T-cell (primary cell): ENCODE results near the gene RALBP1. TPM values are rescaled to one million over a fixed set of nuclear protein-coding genes. Genes with fewer than 3 reads are reported as not detected.

ENCODE experiments used
- ATAC-seq, 4 experiments: fragments of 200-7000 bp in 3 of 4; fragments of 150-1000 bp in 1 of 4; cut with Tn5 transposase; replicated peaks in 1 of 4; 1 replicate in 3 of 4; 2 replicates in 1 of 4; pipeline ENCODE4 v1.10.0; 2021; ENCODE audit warnings: moderate library complexity in 3 of 4, mild to moderate bottlenecking in 2 of 4, moderate number of reproducible peaks in 1 of 4
- CTCF ChIA-PET, 2 donors: fragments of 300-600 bp; sonication (Branson Sonifier 250); formaldehyde crosslinking; loops; one replicate each; lab custom pipeline; 2022; ENCODE audit warnings: antibody characterized with exemption in 2 of 2; lab: Charles Lee
- POLR2A ChIA-PET, 2 donors: fragments of 300-600 bp; sonication (Branson Sonifier 250); formaldehyde crosslinking; loops; one replicate each; lab custom pipeline; 2022; ENCODE audit warnings: antibody characterized with exemption in 2 of 2; lab: Charles Lee
- DNase-seq, 35 experiments: peaks; one replicate each; pipeline versions ENCODE4 v3.0.0 to v3.0.0-alpha.2; 2013 to 2023
- H3K27ac ChIP-seq: one replicate; pipeline ENCODE4 v1.5.1; 2013; ENCODE audit warnings: low read length
- H3K27me3 ChIP-seq, 2 experiments: replicated peaks in 1 of 2; 1 replicate in 1 of 2; 2 replicates in 1 of 2; pipeline versions ENCODE4 v1.6.1 to v1.7.0; 2013; ENCODE audit warnings: low read length in 1 of 2, mixed read lengths in 1 of 2; ENCODE audit not compliant: control insufficient read depth in 2 of 2, insufficient read depth in 2 of 2; ENCODE audit errors: extremely low read depth in 1 of 2
- H3K36me3 ChIP-seq, 2 donors: 1 replicate in 1 of 2; 2 replicates in 1 of 2; pipeline versions ENCODE4 v1.6.1 to v1.7.0; 2013; ENCODE audit warnings: low read length in 1 of 2; ENCODE audit not compliant: control insufficient read depth in 2 of 2, insufficient read depth in 1 of 2; ENCODE audit errors: extremely low read depth in 1 of 2
- H3K4me1 ChIP-seq, 2 experiments: 1 replicate in 1 of 2; 2 replicates in 1 of 2; pipeline versions ENCODE4 v1.6.1 to v1.7.0; 2013; ENCODE audit warnings: low read length in 2 of 2, mixed read lengths in 1 of 2; ENCODE audit not compliant: insufficient read depth in 2 of 2, control insufficient read depth in 1 of 2; ENCODE audit errors: extremely low read depth in 1 of 2
- H3K4me3 ChIP-seq, 2 donors: 1 replicate in 1 of 2; 2 replicates in 1 of 2; pipeline versions ENCODE4 v1.5.1 to v1.7.0; 2013; ENCODE audit warnings: mild to moderate bottlenecking in 2 of 2, low read length in 1 of 2, moderate library complexity in 1 of 2; ENCODE audit not compliant: control insufficient read depth in 1 of 2; ENCODE audit errors: extremely low read depth in 1 of 2
- H3K9me3 ChIP-seq: 2 replicates; pipeline ENCODE4 v1.7.0; 2013
- H3K27ac Mint-ChIP-seq, 2 donors: one replicate each; pipeline ENCODE4 v1.8.0; 2020 to 2021; ENCODE audit warnings: mild to moderate bottlenecking in 2 of 2, mixed read lengths in 2 of 2
- H3K27me3 Mint-ChIP-seq, 2 donors: one replicate each; pipeline ENCODE4 v1.8.0; 2021 to 2022; ENCODE audit warnings: mixed read lengths in 2 of 2
- H3K36me3 Mint-ChIP-seq: one replicate; pipeline ENCODE4 v1.8.0; 2021; ENCODE audit warnings: mixed read lengths
- H3K4me1 Mint-ChIP-seq, 3 donors: one replicate each; pipeline ENCODE4 v1.8.0; 2020 to 2022; ENCODE audit warnings: mixed read lengths in 3 of 3, mild to moderate bottlenecking in 1 of 3
- H3K4me3 Mint-ChIP-seq, 3 donors: one replicate each; pipeline ENCODE4 v1.8.0; 2020 to 2022; ENCODE audit warnings: mild to moderate bottlenecking in 3 of 3, mixed read lengths in 3 of 3, moderate library complexity in 3 of 3
- H3K9me3 Mint-ChIP-seq, 3 donors: one replicate each; pipeline ENCODE4 v1.8.0; 2020 to 2022; ENCODE audit warnings: mixed read lengths in 3 of 3
- WGBS: methylation state at CpG from one replicate; pipeline ENCODE4 v1.1.5; 2013; ENCODE audit warnings: missing lambda C conversion rate; ENCODE audit not compliant: insufficient coverage; 5-methylcytosine and 5-hydroxymethylcytosine counted together
- total RNA-seq, 35 experiments: library from RNA in 6 of 35; stranded (reverse) in 6 of 35; fragments of 120-200 nt in 1 of 35; gene quantifications; one replicate each; pipeline versions ENCODE4 v1.2.1 to v1.2.4 and lab custom pipeline; 2013 to 2026

The RALBP1 gene
- total RNA-seq, 5 donors from 2014 or later (not counting 1 experiment from before 2014, with no cell fraction given), result 21.6 to 42.7 (median 41.5) TPM

DNA sequence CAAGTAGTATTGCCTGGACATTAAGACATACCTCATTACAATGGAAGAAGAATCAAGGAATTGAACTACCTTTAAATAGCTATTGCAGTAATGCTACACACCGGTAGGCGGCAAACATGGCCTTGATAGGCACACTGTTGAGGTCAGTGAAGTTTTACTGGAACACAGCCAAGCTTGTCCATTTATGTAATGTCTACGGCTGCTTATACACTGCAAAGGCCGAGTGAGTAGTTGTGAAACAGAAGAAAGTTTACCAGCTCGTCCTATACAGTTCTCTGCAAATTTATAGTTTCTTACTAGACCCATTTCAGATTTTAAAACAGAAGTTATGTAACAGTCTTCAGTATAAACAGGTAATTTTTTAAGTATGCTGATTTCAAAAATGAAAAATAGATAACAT lies 100.2 kb downstream of the RALBP1 start:
- ChIA-PET CTCF (interaction anchor here in 1 of 2 donors (1.4 kb wide), 1 partner anchor 375 kb away, joined by 3 read pairs; no protein-coding TSS in a partner anchor), POLR2A (no interaction called here)
- no peak overlapping the region for H3K27ac ChIP-seq
- no peak overlapping the region for H3K4me3 ChIP-seq
- Mint-ChIP-seq H3K4me3 (no peak overlapping the region), H3K4me1 (peaks cover 0 to 6% (median 0%) of the 10 kb centered on the region in 3 donors), H3K9me3 (no peaks in the 10 kb centered on the region), H3K27me3 (no peaks in the 10 kb centered on the region), H3K27ac (no peak overlapping the region), H3K36me3 (peaks cover 43% of the 10 kb centered on the region)
- no peaks in the 10 kb centered on the region for H3K9me3 ChIP-seq
- peaks cover 0 to 25% of the 10 kb centered on the region in 2 donors for H3K36me3 ChIP-seq
- H3K4me1 ChIP-seq, result no peaks in the 10 kb centered on the region
- no peak for ATAC-seq
- 100% methylated on average over 2 of the region's 5 CpGs for WGBS
- peak in 11 of 35 experiments; percentile 1 to 33 (median 3) for DNase-seq
- no peaks in the 10 kb centered on the region for H3K27me3 ChIP-seq

DNA sequence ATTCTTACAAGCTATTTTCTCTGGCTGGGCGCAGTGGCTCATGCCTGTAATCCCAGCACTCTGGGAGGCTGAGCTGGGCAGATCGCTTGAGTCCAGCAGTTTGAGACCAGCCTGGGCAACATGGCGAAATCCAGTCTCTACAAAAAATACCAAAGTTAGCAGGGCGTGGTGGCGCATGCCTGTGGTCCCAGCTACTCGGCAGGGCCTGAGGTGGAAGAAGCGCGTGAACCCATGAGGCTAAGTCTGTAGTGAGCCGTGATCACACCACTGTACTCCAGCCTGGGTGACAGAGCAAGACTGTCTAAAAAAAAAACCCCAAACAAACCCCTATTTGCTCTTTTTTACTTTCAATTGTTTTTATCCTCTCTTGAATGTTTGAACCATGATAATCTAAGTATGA lies 102.0 kb downstream of the RALBP1 start:
- Histone ChIP-seq H3K27ac (no peak overlapping the region), H3K4me3 (no peak overlapping the region), H3K4me1 (no peaks in the 10 kb centered on the region), H3K27me3 (no peaks in the 10 kb centered on the region), H3K36me3 (peaks cover 0 to 37% of the 10 kb centered on the region in 2 donors), H3K9me3 (peaks cover 3% of the 10 kb centered on the region)
- ChIA-PET CTCF (no interaction called here), POLR2A (no interaction called here)
- Mint-ChIP-seq H3K36me3 (peaks cover 48% of the 10 kb centered on the region), H3K27ac (no peak overlapping the region), H3K4me3 (no peak overlapping the region), H3K27me3 (no peaks in the 10 kb centered on the region), H3K4me1 (no peaks in the 10 kb centered on the region), H3K9me3 (peaks cover under 1 to 9% (median 2%) of the 10 kb centered on the region in 3 donors)
- no peak for DNase-seq
- 100% methylated on average over 8 of the region's 9 CpGs for WGBS
- no peak for ATAC-seq

DNA sequence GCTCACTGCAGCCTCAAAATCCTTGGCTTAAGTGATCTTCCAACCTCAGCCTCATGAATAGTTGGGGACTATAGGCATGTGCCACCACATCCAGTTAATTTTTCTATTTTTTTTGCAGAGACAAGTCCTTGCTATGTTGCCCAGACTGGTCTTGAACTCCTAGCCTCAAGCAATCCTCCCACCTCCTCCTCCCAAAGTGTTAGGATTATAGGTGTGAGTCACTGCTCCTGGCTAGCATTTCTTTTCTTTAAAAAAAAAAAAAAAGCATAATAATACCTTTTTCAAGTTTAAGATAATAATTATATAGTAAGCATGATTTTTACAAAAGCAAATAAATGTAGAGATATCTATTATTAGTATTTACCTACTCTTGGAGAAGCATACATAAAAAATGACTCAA lies 103.0 kb downstream of the RALBP1 start:
- Mint-ChIP-seq H3K4me3 (no peak overlapping the region), H3K9me3 (peaks cover 2 to 13% (median 5%) of the 10 kb centered on the region in 3 donors), H3K27me3 (no peaks in the 10 kb centered on the region), H3K36me3 (peaks cover 56% of the 10 kb centered on the region), H3K27ac (no peak overlapping the region), H3K4me1 (no peaks in the 10 kb centered on the region)
- H3K4me1 ChIP-seq, result no peaks in the 10 kb centered on the region
- no peak overlapping the region for H3K4me3 ChIP-seq
- peaks cover 7% of the 10 kb centered on the region for H3K9me3 ChIP-seq
- DNase-seq, result no peak
- ChIA-PET CTCF (interaction anchor here in 1 of 2 donors (0.6 kb wide), 1 partner anchor 112 kb away, joined by 3 read pairs; no protein-coding TSS in a partner anchor), POLR2A (no interaction called here)
- H3K27me3 ChIP-seq, result no peaks in the 10 kb centered on the region
- ATAC-seq, result no peak
- H3K36me3 ChIP-seq, result peaks cover 3 to 40% of the 10 kb centered on the region in 2 donors
- no peak overlapping the region for H3K27ac ChIP-seq

DNA sequence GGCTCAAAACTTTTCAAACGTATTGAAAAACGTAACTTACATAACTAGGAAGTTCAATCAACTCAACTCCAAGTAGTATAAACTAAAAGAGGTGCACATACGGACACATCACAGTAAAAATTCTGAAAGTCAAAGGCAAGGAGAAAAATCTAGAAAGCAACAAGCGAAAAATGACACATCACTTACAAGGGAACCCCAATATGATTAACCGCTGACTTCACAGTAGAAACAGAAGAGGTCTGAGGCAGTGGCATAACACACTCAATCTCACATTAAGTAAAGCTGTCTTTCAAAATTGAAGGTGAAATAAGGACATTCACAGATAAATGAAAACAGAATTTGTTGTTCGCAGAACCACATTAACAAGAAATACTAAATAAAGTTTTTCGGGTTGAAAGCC lies 106.4 kb downstream of the RALBP1 start:
- H3K36me3 ChIP-seq, result peaks cover 4 to 44% of the 10 kb centered on the region in 2 donors
- no peak overlapping the region for H3K4me3 Mint-ChIP-seq
- DNase-seq, result no peak
- H3K27ac Mint-ChIP-seq, result no peak overlapping the region
- no peaks in the 10 kb centered on the region for H3K4me1 ChIP-seq
- no peak for ATAC-seq
- H3K4me1 Mint-ChIP-seq, result no peaks in the 10 kb centered on the region
- POLR2A ChIA-PET, result no interaction called here
- peaks cover 63% of the 10 kb centered on the region for H3K36me3 Mint-ChIP-seq
- no peaks in the 10 kb centered on the region for H3K27me3 Mint-ChIP-seq
- WGBS, result no CpG with 5 or more reads among the region's 7 CpGs
- no peak overlapping the region for H3K27ac ChIP-seq
- no peaks in the 10 kb centered on the region for H3K27me3 ChIP-seq
- H3K9me3 Mint-ChIP-seq, result peaks cover 2 to 13% (median 5%) of the 10 kb centered on the region in 3 donors
- H3K4me3 ChIP-seq, result no peak overlapping the region
- H3K9me3 ChIP-seq, result peaks cover 7% of the 10 kb centered on the region
- CTCF ChIA-PET, result no interaction called here

DNA sequence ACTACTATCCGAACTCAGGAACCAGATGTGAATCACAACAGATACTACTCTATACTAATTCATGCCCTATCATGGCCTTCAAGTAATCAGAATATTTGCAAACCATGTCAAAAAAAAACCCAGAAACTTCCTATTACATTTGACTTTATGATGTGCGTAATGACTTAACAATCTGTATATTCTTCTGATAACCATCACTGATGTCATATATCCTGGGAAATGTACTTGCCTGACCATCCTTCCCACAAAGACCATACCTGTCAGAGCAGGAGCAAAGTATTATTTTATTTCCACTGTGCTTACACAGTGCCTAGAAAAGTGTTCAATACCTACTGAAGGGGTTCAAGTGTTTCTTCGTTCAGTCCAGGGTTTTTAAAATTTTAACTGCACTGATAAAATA lies 111.5 kb downstream of the RALBP1 start:
- no peak for ATAC-seq
- no peak overlapping the region for H3K4me3 ChIP-seq
- peaks cover 5% of the 10 kb centered on the region for H3K9me3 ChIP-seq
- Mint-ChIP-seq H3K27me3 (no peaks in the 10 kb centered on the region), H3K36me3 (peaks cover 64% of the 10 kb centered on the region), H3K4me1 (no peaks in the 10 kb centered on the region), H3K4me3 (no peak overlapping the region), H3K9me3 (peaks cover 2 to 9% (median 5%) of the 10 kb centered on the region in 3 donors), H3K27ac (no peak overlapping the region)
- POLR2A ChIA-PET, result no interaction called here
- CTCF ChIA-PET, result no interaction called here
- no peaks in the 10 kb centered on the region for H3K27me3 ChIP-seq
- H3K36me3 ChIP-seq, result peaks cover 8 to 26% of the 10 kb centered on the region in 2 donors
- no peaks in the 10 kb centered on the region for H3K4me1 ChIP-seq
- DNase-seq, result no peak
- H3K27ac ChIP-seq, result no peak overlapping the region
- WGBS, result 100% methylated on average over 1 of the region's 3 CpGs

Other genes starting within 250 kb of the RALBP1 start
- 1 to 10 TPM; 1.8 to 6.2 (median 4.4) TPM for gene TWSG1, start 140.7 kb upstream of the RALBP1 start, total RNA-seq
- 10 to 100 TPM; 31.5 to 54.7 (median 44.4) TPM for gene PPP4R1, start 139.0 kb downstream of the RALBP1 start, total RNA-seq
- 1 to 10 TPM in 4 of 5 donors, under 1 TPM in 1; 0.60 to 2.0 (median 1.5) TPM for gene RAB31, start 232.8 kb downstream of the RALBP1 start, total RNA-seq